Left renal pelvis (tissue), 4 donors: ENCODE results near the gene C3orf62. TPM values are rescaled to one million over a fixed set of nuclear protein-coding genes. Genes with fewer than 3 reads are reported as not detected.
"Not testable (repeated sequence)": the region's sequence is repeated elsewhere in the genome, so short reads cannot be mapped to it uniquely, and the experiment has no call there.

ENCODE experiments used
- DNase-seq, 4 donors: peaks; one replicate each; pipeline ENCODE4 v3.0.0-alpha.2; 2013; ENCODE audit warnings: low read depth in 4 of 4, low spot score in 3 of 4
- polyA plus RNA-seq, 4 donors: library from polyadenylated mRNA; unstranded; fragments of 120-200 nt; gene quantifications; one replicate each; pipeline ENCODE4 v1.2.1, GENCODE V29; 2013; ENCODE audit not compliant: insufficient read length in 4 of 4

The C3orf62 gene
- polyA plus RNA-seq, 4 donors: 9.8 to 14.7 (median 10.5) TPM

- no peak for DNase-seq
These were observed 7.4 kb downstream of the C3orf62 start for GRCh38 chr3:49269443-49270155.

- DNase-seq: no peak
These were observed 10.5 kb downstream of the C3orf62 start for GRCh38 chr3:49266410-49267095.

GRCh38 chr3:49265661-49266386, 11.2 kb downstream of the C3orf62 start:
- DNase-seq: no peak

- DNase-seq: no peak
These were observed 13.7 kb downstream of the C3orf62 start for GRCh38 chr3:49263159-49263889.

- no peak for DNase-seq
These were observed 16.2 kb downstream of the C3orf62 start for GRCh38 chr3:49260806-49261324.

GRCh38 chr3:49257187-49257586, 19.8 kb downstream of the C3orf62 start:
- DNase-seq: no peak

- no peak for DNase-seq
These were observed 21.1 kb downstream of the C3orf62 start for GRCh38 chr3:49255718-49256511.

- no peak for DNase-seq
These were observed 21.9 kb downstream of the C3orf62 start for GRCh38 chr3:49255112-49255511.

- DNase-seq: no peak
These were observed 23.5 kb downstream of the C3orf62 start for GRCh38 chr3:49253512-49253911.

GRCh38 chr3:49248840-49249227, 28.2 kb downstream of the C3orf62 start:
- no peak for DNase-seq

- DNase-seq: no peak
These were observed 32.3 kb downstream of the C3orf62 start for GRCh38 chr3:49244581-49245205.

- DNase-seq: not testable (repeated sequence)
These were observed 36.9 kb downstream of the C3orf62 start for GRCh38 chr3:49240091-49240490.

- DNase-seq: no peak
These were observed 38.5 kb downstream of the C3orf62 start for GRCh38 chr3:49238274-49239127.

- DNase-seq: no peak
These were observed 39.7 kb downstream of the C3orf62 start for GRCh38 chr3:49237344-49237743.

GRCh38 chr3:49236226-49236625, 40.8 kb downstream of the C3orf62 start:
- DNase-seq: no peak

GRCh38 chr3:49228817-49229216, 48.2 kb downstream of the C3orf62 start:
- not testable (repeated sequence) for DNase-seq

- no peak for DNase-seq
These were observed 55.0 kb downstream of the C3orf62 start for GRCh38 chr3:49222002-49222401.

- DNase-seq: not testable (repeated sequence)
These were observed 56.0 kb downstream of the C3orf62 start for GRCh38 chr3:49220985-49221563.
